PFSK-1 (cell line): ENCODE results near the gene HK1.

ENCODE experiments used
- FOXP2 ChIP-seq: optimal IDR thresholded peaks from 2 replicates; pipeline ENCODE3; 2011; ENCODE audit warnings: borderline replicate concordance, control low read depth, inconsistent platforms; ENCODE audit not compliant: insufficient read depth; ENCODE audit errors: extremely low read length, extremely low read depth
- POLR2AphosphoS5 ChIP-seq: IDR thresholded peaks from 2 replicates; pipeline ENCODE4 v1.6.1; 2012; ENCODE audit warnings: low read depth, mild to moderate bottlenecking, control low read depth, low read length, moderate library complexity
- SIN3A ChIP-seq: IDR thresholded peaks from 2 replicates; pipeline ENCODE4 v1.6.1; 2012; ENCODE audit warnings: mild to moderate bottlenecking, low read length, moderate library complexity, borderline replicate concordance; ENCODE audit not compliant: insufficient read depth
- TAF1 ChIP-seq: IDR thresholded peaks from 2 replicates; pipeline ENCODE4 v1.6.1; 2012; ENCODE audit warnings: low read length, control low read depth, borderline replicate concordance; ENCODE audit not compliant: insufficient read depth
- TF ChIP-seq, protein P1 (sequence below), 2 experiments: IDR thresholded peaks; 2 replicates each; pipeline versions ENCODE4 v1.6.1 to v1.8.0; 2011 to 2012; ENCODE audit warnings: low read depth in 2 of 2, low read length in 2 of 2, control low read depth in 1 of 2, inconsistent platforms in 1 of 2, mild to moderate bottlenecking in 1 of 2, moderate library complexity in 1 of 2; ENCODE audit not compliant: insufficient read depth in 1 of 2

Gene HK1

DNA sequence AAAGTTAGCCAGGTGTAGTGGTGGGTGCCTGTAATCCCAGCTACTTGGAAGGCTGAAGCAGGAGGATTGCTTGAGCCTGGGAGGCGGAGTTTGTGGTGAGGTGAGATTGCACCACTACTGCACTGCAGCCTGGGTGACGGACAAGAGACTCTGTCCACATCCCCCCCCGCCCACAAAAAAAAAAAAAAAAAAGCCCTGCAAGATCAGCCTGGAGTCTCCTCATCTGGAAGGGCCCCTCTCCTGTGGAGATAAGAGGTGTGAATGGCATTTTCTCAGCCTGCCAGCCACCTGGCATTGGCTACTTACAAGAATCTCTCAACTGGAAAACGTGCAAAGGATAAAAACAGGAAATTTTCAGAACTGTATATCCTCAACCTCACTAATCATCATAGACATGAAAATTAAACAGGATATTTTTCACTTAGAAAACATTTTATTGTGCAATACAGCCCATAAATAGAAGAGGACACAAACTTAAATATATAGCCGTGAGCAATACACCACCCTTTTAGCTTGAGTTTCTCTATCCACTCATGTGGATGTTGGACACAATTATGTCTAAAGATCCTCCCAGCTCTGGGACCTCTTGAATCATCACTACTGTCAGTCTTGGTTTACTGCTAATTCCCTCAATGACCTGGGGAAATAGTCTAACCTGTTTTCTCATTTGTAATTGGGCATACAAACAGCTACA, 161.7 kb downstream of the HK1 start:
- no peak for TF ChIP-seq TAF1
- no peak for TF ChIP-seq FOXP2
- TF ChIP-seq, protein P1, sequence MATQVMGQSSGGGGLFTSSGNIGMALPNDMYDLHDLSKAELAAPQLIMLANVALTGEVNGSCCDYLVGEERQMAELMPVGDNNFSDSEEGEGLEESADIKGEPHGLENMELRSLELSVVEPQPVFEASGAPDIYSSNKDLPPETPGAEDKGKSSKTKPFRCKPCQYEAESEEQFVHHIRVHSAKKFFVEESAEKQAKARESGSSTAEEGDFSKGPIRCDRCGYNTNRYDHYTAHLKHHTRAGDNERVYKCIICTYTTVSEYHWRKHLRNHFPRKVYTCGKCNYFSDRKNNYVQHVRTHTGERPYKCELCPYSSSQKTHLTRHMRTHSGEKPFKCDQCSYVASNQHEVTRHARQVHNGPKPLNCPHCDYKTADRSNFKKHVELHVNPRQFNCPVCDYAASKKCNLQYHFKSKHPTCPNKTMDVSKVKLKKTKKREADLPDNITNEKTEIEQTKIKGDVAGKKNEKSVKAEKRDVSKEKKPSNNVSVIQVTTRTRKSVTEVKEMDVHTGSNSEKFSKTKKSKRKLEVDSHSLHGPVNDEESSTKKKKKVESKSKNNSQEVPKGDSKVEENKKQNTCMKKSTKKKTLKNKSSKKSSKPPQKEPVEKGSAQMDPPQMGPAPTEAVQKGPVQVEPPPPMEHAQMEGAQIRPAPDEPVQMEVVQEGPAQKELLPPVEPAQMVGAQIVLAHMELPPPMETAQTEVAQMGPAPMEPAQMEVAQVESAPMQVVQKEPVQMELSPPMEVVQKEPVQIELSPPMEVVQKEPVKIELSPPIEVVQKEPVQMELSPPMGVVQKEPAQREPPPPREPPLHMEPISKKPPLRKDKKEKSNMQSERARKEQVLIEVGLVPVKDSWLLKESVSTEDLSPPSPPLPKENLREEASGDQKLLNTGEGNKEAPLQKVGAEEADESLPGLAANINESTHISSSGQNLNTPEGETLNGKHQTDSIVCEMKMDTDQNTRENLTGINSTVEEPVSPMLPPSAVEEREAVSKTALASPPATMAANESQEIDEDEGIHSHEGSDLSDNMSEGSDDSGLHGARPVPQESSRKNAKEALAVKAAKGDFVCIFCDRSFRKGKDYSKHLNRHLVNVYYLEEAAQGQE (IDR thresholded peaks at IDR 0.05; ENCODE audit: insufficient read depth in 1 of 2, low read depth in 2 of 2, low read length in 2 of 2), result no peak

DNA sequence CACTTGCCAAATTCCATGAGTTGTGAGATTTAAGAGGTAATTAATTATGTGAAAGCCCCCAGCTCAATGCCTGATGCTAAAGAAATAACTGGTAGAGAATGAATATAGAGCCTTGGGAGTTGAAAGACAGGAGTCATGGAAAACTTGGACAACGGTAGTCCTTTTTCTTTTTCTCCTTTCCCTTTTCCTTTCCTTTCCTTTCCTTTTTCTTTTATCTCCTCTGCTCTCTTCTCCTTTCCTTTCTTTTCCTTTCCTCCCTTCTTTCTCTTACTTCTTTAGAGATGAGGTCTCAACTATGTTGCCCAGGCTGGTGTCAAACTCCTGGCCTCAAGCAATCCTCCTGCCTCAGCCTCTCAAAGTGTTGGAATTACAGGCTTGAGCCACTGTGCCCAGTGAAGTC, 165.1 kb downstream of the HK1 start:
- TF ChIP-seq FOXP2 (no peak), POLR2AphosphoS5 (no peak), SIN3A (no peak), TAF1 (no peak)
- TF ChIP-seq, protein P1 (IDR thresholded peaks at IDR 0.05; ENCODE audit: insufficient read depth in 1 of 2, low read depth in 2 of 2, low read length in 2 of 2), result no peak

DNA sequence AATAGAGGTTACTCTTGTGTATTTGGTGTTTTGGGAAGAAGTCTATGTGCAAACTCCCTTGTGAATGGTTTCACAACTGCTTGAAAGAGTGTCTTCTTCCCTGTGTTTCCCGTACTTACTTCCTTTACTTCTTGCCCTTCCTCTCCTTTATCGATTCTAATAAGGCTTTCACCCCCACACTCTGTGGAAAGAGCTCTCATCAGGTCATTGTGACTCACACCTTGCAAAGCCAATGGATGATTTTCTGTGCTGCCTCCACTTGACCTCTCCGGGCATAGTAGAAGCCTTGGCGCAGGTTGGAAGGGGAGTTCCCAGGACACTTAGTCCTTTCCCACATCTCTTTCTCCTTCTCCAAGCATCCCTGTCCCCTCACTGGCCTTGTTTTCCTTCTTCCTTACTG, 166.7 kb downstream of the HK1 start:
- no peak for TF ChIP-seq POLR2AphosphoS5
- no peak for TF ChIP-seq FOXP2
- TF ChIP-seq, protein P1 (IDR thresholded peaks at IDR 0.05; ENCODE audit: insufficient read depth in 1 of 2, low read depth in 2 of 2, low read length in 2 of 2), result no peak
- TF ChIP-seq TAF1, result no peak
- TF ChIP-seq SIN3A, result no peak

DNA sequence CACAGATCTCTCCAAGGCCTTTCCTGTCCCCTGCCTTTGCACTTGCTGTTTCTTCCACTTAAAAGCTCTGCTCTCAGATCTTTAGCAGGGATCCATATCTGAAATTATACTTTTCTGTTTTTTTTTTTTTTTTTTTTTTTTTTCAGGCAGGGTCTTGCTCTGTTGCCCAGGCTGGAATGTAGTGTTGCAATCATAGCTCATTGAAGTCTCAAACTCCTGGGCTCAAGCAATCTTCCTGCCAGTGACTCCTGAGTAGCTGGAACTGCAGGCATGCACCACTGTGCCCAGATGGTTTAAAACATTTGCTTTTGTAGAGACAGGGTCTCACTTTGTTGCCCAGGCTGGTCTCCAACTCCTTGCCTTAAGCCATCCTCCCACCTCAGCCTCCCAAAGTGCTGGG, 167.9 kb downstream of the HK1 start:
- TF ChIP-seq FOXP2 (no peak), TAF1 (no peak), SIN3A (no peak), POLR2AphosphoS5 (no peak)

DNA sequence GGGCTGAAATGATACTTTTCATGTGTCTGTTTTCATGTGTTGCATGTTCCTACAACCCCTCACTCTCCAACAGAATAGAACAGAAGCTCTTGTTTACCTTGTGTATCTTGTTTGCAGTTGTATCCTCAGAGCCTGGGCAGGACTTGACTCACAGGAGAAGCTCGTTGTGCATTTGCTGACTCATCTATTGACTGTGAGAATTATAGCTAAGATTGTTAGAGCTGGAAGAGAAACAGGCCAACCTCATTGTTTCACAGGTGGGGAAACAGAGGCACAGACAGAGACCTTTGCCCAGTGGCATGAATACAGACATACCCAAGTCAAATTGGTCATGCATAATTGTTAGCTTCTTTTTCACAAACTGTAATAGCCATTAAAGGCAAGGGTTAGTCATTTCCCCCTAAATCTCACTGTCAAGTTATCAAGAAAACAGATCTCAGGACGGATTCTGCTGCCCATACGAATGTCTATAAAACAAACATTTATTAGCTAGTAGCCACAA, 168.4 kb downstream of the HK1 start:
- TF ChIP-seq SIN3A (no peak), FOXP2 (no peak), TAF1 (no peak), POLR2AphosphoS5 (no peak)
- TF ChIP-seq, protein P1 (IDR thresholded peaks at IDR 0.05; ENCODE audit: insufficient read depth in 1 of 2, low read depth in 2 of 2, low read length in 2 of 2), result no peak
